IMR-90 (cell line): ENCODE data around the gene MFSD2B. TPM values are rescaled to one million over a fixed set of nuclear protein-coding genes. Genes with fewer than 3 reads are reported as not detected.

ENCODE experiments used
- ATAC-seq: fragments of 200-7000 bp; cut with Tn5 transposase; 2 replicates; pipeline ENCODE4 v1.9.1; 2020; ENCODE audit warnings: low read depth, mild to moderate bottlenecking, moderate library complexity
- BruUV-seq: library from RNA; stranded (reverse); fragments of 400-500 nt; replicated peaks from 2 replicates; lab custom pipeline; 2021; lab: Mats Ljungman, UMichigan
- CTCF ChIA-PET: fragments of 300-600 bp; formaldehyde crosslinking; extraction: SDS; loops from one replicate; lab custom pipeline; 2021; ENCODE audit warnings: antibody characterized with exemption; lab: Yijun Ruan, JAX
- POLR2A ChIA-PET: fragments of 300-600 bp; sonication (Branson Sonifier 250); formaldehyde crosslinking; loops from one replicate; lab custom pipeline; 2022; ENCODE audit warnings: antibody characterized with exemption; ENCODE audit not compliant: unreplicated experiment; lab: Charles Lee
- DNase-seq: peaks from one replicate; pipeline ENCODE4 v3.0.0; 2013
- H2AFZ ChIP-seq: replicated peaks from 2 replicates; pipeline ENCODE3; 2013; ENCODE audit warnings: low read length, mild to moderate bottlenecking; ENCODE audit not compliant: poor library complexity
- H2AK5ac ChIP-seq: 2 replicates; pipeline ENCODE4 v1.6.1; 2013; ENCODE audit warnings: low read depth, low read length, inconsistent platforms
- H2AK9ac ChIP-seq: replicated peaks from 2 replicates; pipeline ENCODE3; 2013; ENCODE audit warnings: mild to moderate bottlenecking, low read depth, low read length, moderate library complexity; ENCODE audit not compliant: poor library complexity
- H2BK120ac ChIP-seq: 2 replicates; pipeline ENCODE4 v1.6.1; 2013; ENCODE audit warnings: low read depth, low read length, inconsistent platforms
- H2BK15ac ChIP-seq: 3 replicates; pipeline ENCODE4 v1.6.1; 2013; ENCODE audit warnings: low read depth, low read length, inconsistent platforms
- H2BK20ac ChIP-seq: 2 replicates; pipeline ENCODE4 v1.6.1; 2013; ENCODE audit warnings: low read depth, mild to moderate bottlenecking, inconsistent platforms, low read length, moderate library complexity
- H2BK5ac ChIP-seq: 2 replicates; pipeline ENCODE4 v1.6.1; 2013; ENCODE audit warnings: mild to moderate bottlenecking, low read depth, low read length, inconsistent platforms; ENCODE audit not compliant: poor library complexity, severe bottlenecking
- H3K14ac ChIP-seq: replicated peaks from 2 replicates; pipeline ENCODE4 v1.6.1; 2013; ENCODE audit warnings: low read depth, low read length, inconsistent platforms
- H3K18ac ChIP-seq: 2 replicates; pipeline ENCODE4 v1.6.1; 2013; ENCODE audit warnings: low read depth, low read length, control low read depth
- H3K23ac ChIP-seq: 2 replicates; pipeline ENCODE4 v1.6.1; 2013; ENCODE audit warnings: low read depth, low read length, inconsistent platforms
- H3K27ac ChIP-seq: 2 replicates; pipeline ENCODE4 v1.5.1; 2013; ENCODE audit warnings: mild to moderate bottlenecking, control low read depth, low read length; ENCODE audit not compliant: insufficient read depth
- H3K27me3 ChIP-seq: 2 replicates; pipeline ENCODE4 v1.6.1; 2013; ENCODE audit warnings: low read length; ENCODE audit not compliant: control insufficient read depth, insufficient read depth
- H3K36me3 ChIP-seq: 2 replicates; pipeline ENCODE4 v1.6.1; 2013; ENCODE audit warnings: low read length, mixed read lengths; ENCODE audit not compliant: control insufficient read depth, insufficient read depth
- H3K4ac ChIP-seq: 2 replicates; pipeline ENCODE4 v1.6.1; 2013; ENCODE audit warnings: low read depth, low read length, inconsistent platforms
- H3K4me1 ChIP-seq: 2 replicates; pipeline ENCODE4 v1.6.1; 2013; ENCODE audit warnings: low read length, mixed read lengths; ENCODE audit not compliant: control insufficient read depth, insufficient read depth
- H3K4me2 ChIP-seq: 2 replicates; pipeline ENCODE4 v1.6.1; 2013; ENCODE audit warnings: low read depth, mild to moderate bottlenecking, control low read depth, low read length, moderate library complexity
- H3K4me3 ChIP-seq: 2 replicates; pipeline ENCODE4 v1.5.1; 2013; ENCODE audit warnings: low read depth, mild to moderate bottlenecking, control low read depth, low read length, moderate library complexity; ENCODE audit not compliant: insufficient read depth
- H3K56ac ChIP-seq: 2 replicates; pipeline ENCODE4 v1.6.1; 2013; ENCODE audit warnings: low read length, inconsistent platforms; ENCODE audit not compliant: insufficient read depth; ENCODE audit errors: extremely low read depth
- H3K79me1 ChIP-seq, 2 experiments: 2 replicates each; pipeline ENCODE4 v1.6.1; 2013; ENCODE audit warnings: low read length in 2 of 2, inconsistent platforms in 1 of 2, low read depth in 1 of 2
- H3K9ac ChIP-seq: 2 replicates; pipeline ENCODE4 v1.6.1; 2013; ENCODE audit warnings: low read depth, low read length, control low read depth
- H3K9me1 ChIP-seq: 2 replicates; pipeline ENCODE4 v1.6.1; 2013; ENCODE audit warnings: low read length, inconsistent platforms; ENCODE audit not compliant: insufficient read depth
- H3K9me3 ChIP-seq: 2 replicates; pipeline ENCODE4 v1.6.1; 2013; ENCODE audit warnings: low read length; ENCODE audit not compliant: control insufficient read depth, insufficient read depth
- H4K20me1 ChIP-seq: 2 replicates; pipeline ENCODE4 v1.6.1; 2013; ENCODE audit warnings: low read length, inconsistent platforms; ENCODE audit not compliant: insufficient read depth
- H4K5ac ChIP-seq: 2 replicates; pipeline ENCODE4 v1.6.1; 2013; ENCODE audit warnings: mild to moderate bottlenecking, low read depth, low read length, control low read depth
- H4K8ac ChIP-seq, 2 experiments: 2 replicates each; pipeline ENCODE4 v1.6.1; 2013; ENCODE audit warnings: low read depth in 2 of 2, low read length in 2 of 2, control low read depth in 1 of 2, inconsistent platforms in 1 of 2
- H4K91ac ChIP-seq: 2 replicates; pipeline ENCODE4 v1.6.1; 2013; ENCODE audit warnings: low read depth, low read length, inconsistent platforms; ENCODE audit not compliant: insufficient read depth
- BHLHE40 ChIP-seq: fragments of 150-350 bp; IDR thresholded peaks from 2 replicates; pipeline ENCODE4 v1.6.1; 2016; ENCODE audit warnings: mild to moderate bottlenecking, low read depth, low read length
- CHD1 ChIP-seq: IDR thresholded peaks from 2 replicates; pipeline ENCODE4 v1.6.1; 2012; ENCODE audit warnings: low read depth, low read length, improper control_type of control experiment
- CTCF ChIP-seq: conservative IDR thresholded peaks from 2 replicates; pipeline ENCODE4 v1.5.1; 2012; ENCODE audit warnings: mild to moderate bottlenecking, low read depth, low read length, improper control_type of control experiment
- RCOR1 ChIP-seq: IDR thresholded peaks from 2 replicates; pipeline ENCODE4 v1.6.1; 2012; ENCODE audit warnings: mild to moderate bottlenecking, low read length, improper control_type of control experiment; ENCODE audit not compliant: insufficient replicate concordance
- dilution Hi-C: fragments of 300-500 bp; cut with HindIII; formaldehyde crosslinking; loops from one replicate; pipeline ENCODE4 v1.14.3; 2018; ENCODE audit warnings: low sequenced_read_pairs; ENCODE audit not compliant: unreplicated experiment
- in situ Hi-C: fragments of 300-500 bp; cut with MboI; formaldehyde crosslinking; loops from 3 replicates; pipeline ENCODE4 v1.14.3; 2019; ENCODE audit warnings: low sequenced_read_pairs, inconsistent platforms, mixed read lengths
- intact Hi-C: fragments of 100-400 bp; cut with micrococcal nuclease; formaldehyde crosslinking; loops from 2 replicates; pipeline ENCODE4 v1.10.0; 2022
- polyA plus RNA-seq, 3 experiments: library from polyadenylated mRNA; depleted of rRNA; stranded (reverse); fragments of >200 nt; gene quantifications; 2 replicates each; pipeline ENCODE4 v1.2.3, GENCODE V29; 2012; ENCODE audit warnings: low replicate concordance in 1 of 3
- total RNA-seq: library from RNA; depleted of rRNA; stranded (reverse); fragments of >200 nt; gene quantifications from 2 replicates; pipeline ENCODE4 v1.2.3, GENCODE V29; 2012

MFSD2B gene
- total and polyA plus RNA-seq, 2 of the 4 experiments (the other 2 are of a cell fraction) = 0.05 TPM; not detected in 1

GRCh38 chr2:24007693-24008092 lies 2.2 kb upstream of the MFSD2B start:
- dilution Hi-C loops (no loop called here), in situ Hi-C loops (no loop called here), intact Hi-C loops (no loop called here)
- Histone ChIP-seq H3K4me2 (no peak overlapping the region), H4K91ac (no peak overlapping the region), H4K5ac (no peak overlapping the region), H2BK120ac (no peak overlapping the region), H3K79me1 (no peaks in the 10 kb centered on the region; a peak in 1 of 4 replicates), H3K14ac (no peak overlapping the region), H3K9me1 (peaks cover 6% of the 10 kb centered on the region), H3K4ac (no peak overlapping the region), H4K8ac (no peak overlapping the region), H3K9ac (no peak overlapping the region), H3K27ac (no peak overlapping the region), H4K20me1 (no peaks in the 10 kb centered on the region), H3K9me3 (no peaks in the 10 kb centered on the region), H3K36me3 (no peaks in the 10 kb centered on the region), H2AK5ac (no peak overlapping the region), H2BK5ac (no peak overlapping the region), H3K27me3 (peaks cover 8% of the 10 kb centered on the region), H3K18ac (no peak overlapping the region), H3K4me3 (no peak overlapping the region), H2AFZ (no peak overlapping the region), H3K4me1 (peaks cover 1% of the 10 kb centered on the region; the same call in 1 of the 2 replicates), H3K56ac (no peak overlapping the region), H3K23ac (0 out of 2 replicates have a peak overlapping the region, but pooled peaks have one; percentile 39), H2BK20ac (no peak overlapping the region), H2AK9ac (no peak overlapping the region), H2BK15ac (no peak overlapping the region)
- ATAC-seq (no peak), DNase-seq (no peak)
- no peak for TF ChIP-seq RCOR1
- TF ChIP-seq BHLHE40 = no peak
- TF ChIP-seq CHD1 = no peak
- TF ChIP-seq CTCF = no peak
- ChIA-PET POLR2A (no interaction called here), CTCF (no interaction called here)
- no TSS peak for BruUV-seq
